ENCODE measurements around the gene STAG1. TPM values are rescaled to one million over a fixed set of nuclear protein-coding genes. Genes with fewer than 3 reads are reported as not detected.
"Not testable (repeated sequence)": the region's sequence is repeated elsewhere in the genome, so short reads cannot be mapped to it uniquely, and the experiment has no call there.

The STAG1 gene
- total and polyA plus RNA-seq, 12 donors = 7.5 to 39.8 (median 24.6) TPM

DNA sequence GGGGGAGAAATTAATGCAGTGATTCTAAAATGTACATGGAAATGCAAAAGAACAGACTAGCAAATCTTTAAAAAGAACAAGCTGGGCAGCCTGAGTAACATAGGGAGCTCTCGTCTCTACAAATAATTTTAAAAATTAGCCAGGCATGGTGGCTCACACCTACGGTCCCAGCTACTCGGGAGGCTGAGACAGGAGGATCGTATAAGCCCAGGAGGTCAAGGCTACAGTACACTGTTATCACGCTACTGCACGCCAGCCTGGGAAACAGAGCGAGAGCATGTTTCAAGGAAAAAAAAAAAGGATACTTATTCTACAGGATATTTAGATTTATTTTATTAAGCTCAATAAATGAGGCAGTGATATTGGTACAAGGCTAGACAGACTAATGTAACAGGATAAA lies 40.9 kb downstream of the STAG1 start:
- no peaks in the 10 kb centered on the region for H3K36me3 ChIP-seq (replicated peaks in 1 of 2)
- H3K4me3 ChIP-seq = no peak overlapping the region
- H3K27me3 ChIP-seq = no peaks in the 10 kb centered on the region
- no peak overlapping the region for H3K27ac ChIP-seq
- intact Hi-C loops (cut with DNase I) = no loop called here
- DNase-seq = no peak
- TF ChIP-seq, protein P1, sequence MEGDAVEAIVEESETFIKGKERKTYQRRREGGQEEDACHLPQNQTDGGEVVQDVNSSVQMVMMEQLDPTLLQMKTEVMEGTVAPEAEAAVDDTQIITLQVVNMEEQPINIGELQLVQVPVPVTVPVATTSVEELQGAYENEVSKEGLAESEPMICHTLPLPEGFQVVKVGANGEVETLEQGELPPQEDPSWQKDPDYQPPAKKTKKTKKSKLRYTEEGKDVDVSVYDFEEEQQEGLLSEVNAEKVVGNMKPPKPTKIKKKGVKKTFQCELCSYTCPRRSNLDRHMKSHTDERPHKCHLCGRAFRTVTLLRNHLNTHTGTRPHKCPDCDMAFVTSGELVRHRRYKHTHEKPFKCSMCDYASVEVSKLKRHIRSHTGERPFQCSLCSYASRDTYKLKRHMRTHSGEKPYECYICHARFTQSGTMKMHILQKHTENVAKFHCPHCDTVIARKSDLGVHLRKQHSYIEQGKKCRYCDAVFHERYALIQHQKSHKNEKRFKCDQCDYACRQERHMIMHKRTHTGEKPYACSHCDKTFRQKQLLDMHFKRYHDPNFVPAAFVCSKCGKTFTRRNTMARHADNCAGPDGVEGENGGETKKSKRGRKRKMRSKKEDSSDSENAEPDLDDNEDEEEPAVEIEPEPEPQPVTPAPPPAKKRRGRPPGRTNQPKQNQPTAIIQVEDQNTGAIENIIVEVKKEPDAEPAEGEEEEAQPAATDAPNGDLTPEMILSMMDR (IDR thresholded peaks at IDR 0.05) = no peak
- no peak for TF ChIP-seq POLR2A (IDR thresholded peaks at IDR 0.05)
- no peaks in the 10 kb centered on the region for H3K9me3 ChIP-seq (replicated peaks in 1 of 3)
- H3K4me1 ChIP-seq (replicated peaks in 1 of 2) = peaks cover 0 to 3% of the 10 kb centered on the region in 2 donors
- WGBS, 4 donors = 72 to 82% (median 80%) methylated on average over 7 of the region's 7 CpGs

- H3K27me3 ChIP-seq; DNase-seq; H3K27ac ChIP-seq; H3K36me3 ChIP-seq (replicated peaks in 1 of 2); intact Hi-C loops (cut with DNase I); H3K4me1 ChIP-seq (replicated peaks in 1 of 2); H3K4me3 ChIP-seq; H3K9me3 ChIP-seq (replicated peaks in 1 of 3): not testable (repeated sequence)
- WGBS, 4 donors = 91 to 100% (median 100%) methylated on average over 1 of the region's 1 CpG
These were observed 42.4 kb downstream of the STAG1 start for GRCh38 chr3:136709775-136710174.

DNA sequence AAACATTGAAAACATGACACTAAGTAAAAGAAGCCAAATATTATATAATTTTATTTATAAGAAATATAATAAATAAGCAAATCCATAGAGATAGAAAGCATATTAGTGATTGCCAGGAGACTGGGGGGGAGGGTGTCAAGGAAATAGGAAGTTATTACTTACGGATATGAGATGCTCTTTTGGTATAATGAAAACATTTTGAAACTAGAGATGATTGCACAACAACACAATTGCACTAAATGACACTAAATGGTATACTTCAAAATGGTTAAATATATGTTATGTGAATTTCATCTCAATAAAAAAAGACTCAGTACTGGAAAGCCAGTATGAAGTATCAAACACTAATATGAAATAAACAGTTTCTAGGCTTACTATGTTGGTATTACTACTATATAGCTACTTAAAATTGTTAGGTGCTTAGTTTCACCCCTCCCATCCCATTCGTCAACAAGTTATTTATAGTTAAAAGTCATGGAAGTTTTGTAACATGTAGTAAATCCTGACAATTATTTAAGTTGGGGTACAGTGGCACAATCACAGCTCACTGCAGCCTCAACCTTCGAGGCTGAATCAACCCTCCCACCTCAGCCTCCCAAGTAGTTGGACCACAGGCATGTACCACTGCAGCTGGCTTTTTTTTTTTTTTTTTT lies 43.7 kb downstream of the STAG1 start:
- DNase-seq = no peak
- Histone ChIP-seq H3K9me3 (replicated peaks in 1 of 3) (no peaks in the 10 kb centered on the region), H3K36me3 (replicated peaks in 1 of 2) (no peaks in the 10 kb centered on the region), H3K27ac (no peak overlapping the region), H3K4me1 (replicated peaks in 1 of 2) (no peaks in the 10 kb centered on the region), H3K27me3 (no peaks in the 10 kb centered on the region), H3K4me3 (no peak overlapping the region)
- WGBS, 4 donors = 65 to 77% (median 70%) methylated on average over 3 of the region's 3 CpGs
- intact Hi-C loops (cut with DNase I) = no loop called here
- TF ChIP-seq, protein P1 (IDR thresholded peaks at IDR 0.05) = no peak
- no peak for TF ChIP-seq POLR2A (IDR thresholded peaks at IDR 0.05)

GRCh38 chr3:136703429-136703828 lies 48.7 kb downstream of the STAG1 start:
- Histone ChIP-seq H3K27ac (no peak overlapping the region), H3K9me3 (replicated peaks in 1 of 3) (no peaks in the 10 kb centered on the region), H3K36me3 (replicated peaks in 1 of 2) (no peaks in the 10 kb centered on the region), H3K4me1 (replicated peaks in 1 of 2) (peaks cover 0 to 6% of the 10 kb centered on the region in 2 donors), H3K4me3 (no peak overlapping the region), H3K27me3 (no peaks in the 10 kb centered on the region)
- TF ChIP-seq, protein P1 (IDR thresholded peaks at IDR 0.05) = no peak
- no peak for TF ChIP-seq POLR2A (IDR thresholded peaks at IDR 0.05)
- intact Hi-C loops (cut with DNase I) = no loop called here
- no peak for DNase-seq
- 87 to 93% (median 89%) methylated on average over 4 of the region's 4 CpGs for WGBS, 4 donors

- H3K4me1 ChIP-seq (replicated peaks in 1 of 2) = peaks cover 4 to 18% of the 10 kb centered on the region in 2 donors
- TF ChIP-seq POLR2A (IDR thresholded peaks at IDR 0.05) = no peak
- TF ChIP-seq, protein P1 (IDR thresholded peaks at IDR 0.05) = no peak
- H3K4me3 ChIP-seq = no peak overlapping the region
- H3K27me3 ChIP-seq = no peaks in the 10 kb centered on the region
- intact Hi-C loops (cut with DNase I) = no loop called here
- 80 to 93% (median 89%) methylated on average over 5 of the region's 5 CpGs for WGBS, 4 donors
- no peak overlapping the region for H3K27ac ChIP-seq
- H3K9me3 ChIP-seq (replicated peaks in 1 of 3) = no peaks in the 10 kb centered on the region
- no peaks in the 10 kb centered on the region for H3K36me3 ChIP-seq (replicated peaks in 1 of 2)
- no peak for DNase-seq
These were observed 52.8 kb downstream of the STAG1 start for GRCh38 chr3:136699271-136699828.
